Measurements from ENCODE around the gene NAPA.

DNA sequence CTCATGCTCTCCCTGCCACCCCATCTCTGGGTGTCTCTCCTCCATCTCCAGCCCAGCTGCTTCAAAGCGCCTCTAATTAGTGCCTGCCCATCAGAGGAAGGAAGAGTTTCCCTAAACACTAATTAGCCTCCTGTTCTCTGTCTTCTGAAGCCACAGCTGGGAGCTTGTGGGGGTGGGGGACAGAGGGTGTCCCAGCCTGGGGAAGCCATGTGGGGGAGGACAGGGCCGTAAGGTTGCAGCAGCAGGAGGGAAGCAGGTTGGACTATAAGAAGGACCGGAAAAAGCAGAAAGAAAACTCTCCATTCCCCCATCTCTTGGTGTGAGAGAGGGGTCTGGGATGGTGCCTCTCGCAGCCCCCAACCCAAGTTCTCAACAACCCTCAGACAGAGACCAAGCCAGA is 69.3 kb downstream of the NAPA start:
- TF ChIP-seq, protein P1, sequence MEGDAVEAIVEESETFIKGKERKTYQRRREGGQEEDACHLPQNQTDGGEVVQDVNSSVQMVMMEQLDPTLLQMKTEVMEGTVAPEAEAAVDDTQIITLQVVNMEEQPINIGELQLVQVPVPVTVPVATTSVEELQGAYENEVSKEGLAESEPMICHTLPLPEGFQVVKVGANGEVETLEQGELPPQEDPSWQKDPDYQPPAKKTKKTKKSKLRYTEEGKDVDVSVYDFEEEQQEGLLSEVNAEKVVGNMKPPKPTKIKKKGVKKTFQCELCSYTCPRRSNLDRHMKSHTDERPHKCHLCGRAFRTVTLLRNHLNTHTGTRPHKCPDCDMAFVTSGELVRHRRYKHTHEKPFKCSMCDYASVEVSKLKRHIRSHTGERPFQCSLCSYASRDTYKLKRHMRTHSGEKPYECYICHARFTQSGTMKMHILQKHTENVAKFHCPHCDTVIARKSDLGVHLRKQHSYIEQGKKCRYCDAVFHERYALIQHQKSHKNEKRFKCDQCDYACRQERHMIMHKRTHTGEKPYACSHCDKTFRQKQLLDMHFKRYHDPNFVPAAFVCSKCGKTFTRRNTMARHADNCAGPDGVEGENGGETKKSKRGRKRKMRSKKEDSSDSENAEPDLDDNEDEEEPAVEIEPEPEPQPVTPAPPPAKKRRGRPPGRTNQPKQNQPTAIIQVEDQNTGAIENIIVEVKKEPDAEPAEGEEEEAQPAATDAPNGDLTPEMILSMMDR (conservative IDR thresholded peaks at IDR 0.05; ENCODE audit: low read depth, low read length) = no peak
- TF ChIP-seq EZH2 (IDR thresholded peaks at IDR 0.05; ENCODE audit: low read length, unreplicated experiment) (no peak), EZH2phosphoT487 (IDR thresholded peaks at IDR 0.05; ENCODE audit: borderline replicate concordance, low read length) (no peak)

Measured in PC-3 (cell line).